PC-3 (cell line): ENCODE data around the gene MYO3B. TPM values are rescaled to one million over a fixed set of nuclear protein-coding genes. Genes with fewer than 3 reads are reported as not detected.

Experiments used
- ATAC-seq: fragments of 200-7000 bp; cut with Tn5 transposase; 2 replicates; pipeline ENCODE4 v1.9.1; 2020; ENCODE audit warnings: mild to moderate bottlenecking, moderate library complexity
- BruUV-seq: library from RNA; stranded (reverse); fragments of 400-500 nt; replicated peaks from 2 replicates; lab custom pipeline; 2021; lab: Mats Ljungman, UMichigan
- CTCF ChIA-PET: fragments of 300-600 bp; sonication (Branson Sonifier 250); formaldehyde crosslinking; loops from one replicate; lab custom pipeline; 2022; ENCODE audit warnings: antibody characterized with exemption; lab: Charles Lee
- POLR2A ChIA-PET: fragments of 300-600 bp; sonication (Branson Sonifier 250); formaldehyde crosslinking; loops from one replicate; lab custom pipeline; 2022; ENCODE audit warnings: antibody characterized with exemption; ENCODE audit not compliant: unreplicated experiment; lab: Charles Lee
- DNase-seq: peaks from one replicate; pipeline ENCODE4 v3.0.0-alpha.2; 2015
- H2AFZ ChIP-seq: fragments of 300-600 bp; sonication (generic); 2 replicates; pipeline ENCODE4 v1.6.0; 2016; ENCODE audit warnings: antibody characterized with exemption, low read length
- H3F3A ChIP-seq: fragments of 300-600 bp; sonication (generic); one replicate; pipeline ENCODE4 v1.6.0; 2017; ENCODE audit warnings: antibody characterized with exemption, low read length, control low read depth, mild to moderate bottlenecking; ENCODE audit not compliant: unreplicated experiment
- H3K27ac ChIP-seq: fragments of 300-600 bp; sonication (generic); 2 replicates; pipeline ENCODE4 v1.5.1; 2016; ENCODE audit warnings: mild to moderate bottlenecking, low read length
- H3K27me3 ChIP-seq: fragments of 300-600 bp; sonication (generic); 2 replicates; pipeline ENCODE4 v1.6.1; 2016; ENCODE audit warnings: low read length, mixed read lengths
- H3K36me3 ChIP-seq: fragments of 300-600 bp; sonication (generic); 2 replicates; pipeline ENCODE4 v1.6.1; 2016; ENCODE audit warnings: low read depth, mixed run types, low read length, mixed read lengths
- H3K4me1 ChIP-seq: fragments of 300-600 bp; sonication (generic); 2 replicates; pipeline ENCODE4 v1.5.1; 2016; ENCODE audit warnings: low read length; ENCODE audit not compliant: insufficient read depth
- H3K4me2 ChIP-seq: fragments of 300-600 bp; sonication (generic); 2 replicates; pipeline ENCODE4 v1.6.0; 2016; ENCODE audit warnings: low read length
- H3K4me3 ChIP-seq: fragments of 300-600 bp; sonication (generic); 2 replicates; pipeline ENCODE4 v1.5.1; 2016; ENCODE audit warnings: mild to moderate bottlenecking, low read length, mixed read lengths
- H3K79me2 ChIP-seq: fragments of 300-600 bp; sonication (generic); 2 replicates; pipeline ENCODE4 v1.6.1; 2017; ENCODE audit warnings: low read length, mixed read lengths
- H3K9ac ChIP-seq: fragments of 300-600 bp; sonication (generic); 2 replicates; pipeline ENCODE4 v1.6.0; 2016; ENCODE audit warnings: mild to moderate bottlenecking, low read length
- H3K9me2 ChIP-seq: fragments of 300-600 bp; sonication (generic); replicated peaks from 2 replicates; pipeline ENCODE4 v1.6.1; 2016; ENCODE audit warnings: mixed run types, low read length, mixed read lengths
- H3K9me3 ChIP-seq: fragments of 300-600 bp; sonication (generic); 2 replicates; pipeline ENCODE4 v1.6.1; 2016; ENCODE audit warnings: low read length, mixed read lengths
- H4K20me1 ChIP-seq: fragments of 300-600 bp; sonication (generic); 2 replicates; pipeline ENCODE4 v1.6.1; 2016; ENCODE audit warnings: low read length, mixed read lengths
- EZH2 ChIP-seq: fragments of 300-600 bp; sonication (generic); IDR thresholded peaks from one replicate; pipeline ENCODE4 v1.6.1; 2017; ENCODE audit warnings: antibody characterized with exemption, mild to moderate bottlenecking, low read length; ENCODE audit not compliant: unreplicated experiment
- EZH2phosphoT487 ChIP-seq: fragments of 300-600 bp; sonication (generic); IDR thresholded peaks from 2 replicates; pipeline ENCODE4 v1.6.1; 2018; ENCODE audit warnings: mild to moderate bottlenecking, antibody characterized with exemption, low read length, borderline replicate concordance
- intact Hi-C: fragments of 100-400 bp; cut with micrococcal nuclease; formaldehyde crosslinking; loops from 2 replicates; pipeline ENCODE4 v1.9.0; 2023
- total RNA-seq: library from RNA; depleted of rRNA; stranded (reverse); fragments of >200 nt; gene quantifications from 2 replicates; pipeline ENCODE4 v1.2.3, GENCODE V29; 2014
- TF ChIP-seq, protein P1 (sequence below): fragments of 300-600 bp; sonication (generic); conservative IDR thresholded peaks from 2 replicates; pipeline ENCODE4 v1.5.1; 2017; ENCODE audit warnings: antibody characterized with exemption, low read depth, mild to moderate bottlenecking, low read length

The MYO3B gene
- total RNA-seq, 1 experiment from 2014 or later, result 1.1 TPM

DNA sequence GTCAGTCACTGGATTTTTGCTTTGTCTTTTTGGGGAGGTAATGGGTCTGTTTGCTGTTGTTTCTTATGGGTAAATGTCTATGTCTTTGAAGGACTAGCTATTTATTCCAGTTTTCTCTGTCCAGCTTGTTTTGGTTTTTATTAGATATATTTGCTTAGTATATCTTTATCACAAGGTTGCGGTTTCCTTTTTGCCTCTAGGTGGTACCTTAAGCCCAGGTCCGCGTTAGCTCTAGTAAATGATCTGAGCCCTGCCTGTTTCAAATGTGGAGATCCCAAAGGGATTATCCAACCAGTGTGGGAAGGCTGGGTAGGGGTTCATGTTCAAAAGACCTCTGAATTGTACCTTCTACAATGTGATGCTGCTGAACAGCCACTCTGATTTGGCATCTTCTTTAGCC lies 114.5 kb downstream of the MYO3B start:
- Histone ChIP-seq H3K79me2 (no peaks in the 10 kb centered on the region), H3K4me3 (no peak overlapping the region), H4K20me1 (no peaks in the 10 kb centered on the region), H3K9me2 (no peaks in the 10 kb centered on the region), H3K4me2 (no peak overlapping the region), H2AFZ (no peak overlapping the region), H3K4me1 (no peaks in the 10 kb centered on the region), H3F3A (no peaks in the 10 kb centered on the region), H3K27me3 (no peaks in the 10 kb centered on the region), H3K36me3 (peaks cover 2% of the 10 kb centered on the region; the same call in 1 of the 2 replicates), H3K27ac (no peak overlapping the region), H3K9ac (no peak overlapping the region), H3K9me3 (0 out of 2 replicates have a peak, but pooled peaks cover 9% of the 10 kb centered on the region)
- intact Hi-C loops, result no loop called here
- ChIA-PET CTCF (interaction anchor here (0.5 to 0.6 kb wide), 2 partner anchors 12 to 32 kb away, joined by 3 to 4 read pairs; no protein-coding TSS in a partner anchor), POLR2A (no interaction called here)
- TF ChIP-seq EZH2phosphoT487, result no peak
- TF ChIP-seq EZH2, result no peak
- TF ChIP-seq, protein P1, sequence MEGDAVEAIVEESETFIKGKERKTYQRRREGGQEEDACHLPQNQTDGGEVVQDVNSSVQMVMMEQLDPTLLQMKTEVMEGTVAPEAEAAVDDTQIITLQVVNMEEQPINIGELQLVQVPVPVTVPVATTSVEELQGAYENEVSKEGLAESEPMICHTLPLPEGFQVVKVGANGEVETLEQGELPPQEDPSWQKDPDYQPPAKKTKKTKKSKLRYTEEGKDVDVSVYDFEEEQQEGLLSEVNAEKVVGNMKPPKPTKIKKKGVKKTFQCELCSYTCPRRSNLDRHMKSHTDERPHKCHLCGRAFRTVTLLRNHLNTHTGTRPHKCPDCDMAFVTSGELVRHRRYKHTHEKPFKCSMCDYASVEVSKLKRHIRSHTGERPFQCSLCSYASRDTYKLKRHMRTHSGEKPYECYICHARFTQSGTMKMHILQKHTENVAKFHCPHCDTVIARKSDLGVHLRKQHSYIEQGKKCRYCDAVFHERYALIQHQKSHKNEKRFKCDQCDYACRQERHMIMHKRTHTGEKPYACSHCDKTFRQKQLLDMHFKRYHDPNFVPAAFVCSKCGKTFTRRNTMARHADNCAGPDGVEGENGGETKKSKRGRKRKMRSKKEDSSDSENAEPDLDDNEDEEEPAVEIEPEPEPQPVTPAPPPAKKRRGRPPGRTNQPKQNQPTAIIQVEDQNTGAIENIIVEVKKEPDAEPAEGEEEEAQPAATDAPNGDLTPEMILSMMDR, result peak; percentile 38
- ATAC-seq (no peak), DNase-seq (peak; percentile 30)
- no TSS peak for BruUV-seq

DNA sequence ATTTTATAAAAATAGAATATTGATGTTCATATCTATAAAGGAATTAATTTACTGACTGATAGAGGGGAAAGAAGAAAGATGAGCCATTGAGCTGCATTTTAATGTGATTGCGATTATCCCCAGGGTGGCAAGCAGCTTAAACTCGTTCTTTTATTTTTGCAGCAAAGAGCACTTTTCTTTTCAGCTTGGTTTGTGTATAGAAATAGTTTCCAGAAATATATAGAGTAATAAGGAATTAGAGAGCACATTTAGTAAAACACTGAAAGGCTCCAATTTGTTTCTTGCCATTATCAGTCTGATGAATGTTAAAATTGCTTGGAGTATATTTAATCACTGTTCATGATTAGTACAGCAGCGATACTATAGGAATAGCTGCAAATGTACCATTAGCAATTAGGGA lies 119.5 kb downstream of the MYO3B start:
- BruUV-seq, result no TSS peak
- H3K9me2 ChIP-seq, result no peaks in the 10 kb centered on the region
- H4K20me1 ChIP-seq, result no peaks in the 10 kb centered on the region
- H3K4me1 ChIP-seq, result no peaks in the 10 kb centered on the region
- TF ChIP-seq EZH2 (no peak), EZH2phosphoT487 (no peak)
- TF ChIP-seq, protein P1, result no peak
- intact Hi-C loops, result no loop called here
- H3K9me3 ChIP-seq, result no peaks in the 10 kb centered on the region
- H3K9ac ChIP-seq, result no peak overlapping the region
- H3K4me2 ChIP-seq, result no peak overlapping the region
- ATAC-seq (no peak), DNase-seq (no peak)
- CTCF ChIA-PET, result no interaction called here
- no peak overlapping the region for H3K4me3 ChIP-seq
- H2AFZ ChIP-seq, result no peak overlapping the region
- H3K79me2 ChIP-seq, result no peaks in the 10 kb centered on the region
- H3K27me3 ChIP-seq, result 0 out of 2 replicates have a peak, but pooled peaks cover 1% of the 10 kb centered on the region
- POLR2A ChIA-PET, result no interaction called here
- no peaks in the 10 kb centered on the region for H3K36me3 ChIP-seq
- no peak overlapping the region for H3K27ac ChIP-seq
- H3F3A ChIP-seq, result no peaks in the 10 kb centered on the region

- ATAC-seq, result no peak
- Histone ChIP-seq H3K4me3 (no peak overlapping the region), H2AFZ (no peak overlapping the region), H3K9me3 (no peaks in the 10 kb centered on the region), H3K9me2 (no peaks in the 10 kb centered on the region), H3K4me1 (no peaks in the 10 kb centered on the region), H3K36me3 (no peaks in the 10 kb centered on the region), H3K27ac (no peak overlapping the region), H3K4me2 (no peak overlapping the region), H3F3A (no peaks in the 10 kb centered on the region), H4K20me1 (no peaks in the 10 kb centered on the region), H3K9ac (no peak overlapping the region), H3K27me3 (0 out of 2 replicates have a peak, but pooled peaks cover 4% of the 10 kb centered on the region), H3K79me2 (no peaks in the 10 kb centered on the region)
- DNase-seq, result no peak
- TF ChIP-seq EZH2phosphoT487 (no peak), EZH2 (no peak)
- TF ChIP-seq, protein P1, result no peak
- ChIA-PET CTCF (no interaction called here), POLR2A (no interaction called here)
- BruUV-seq, result no TSS peak
- intact Hi-C loops, result no loop called here
These were observed 120.2 kb downstream of the MYO3B start for GRCh38 chr2:170298115-170298514.
